PC-3 (cell line): Measurements from ENCODE around the gene MINDY3. TPM values are rescaled to one million over a fixed set of nuclear protein-coding genes. Genes with fewer than 3 reads are reported as not detected.

Experiments
- ATAC-seq: fragments of 200-7000 bp; cut with Tn5 transposase; 2 replicates; pipeline ENCODE4 v1.9.1; 2020; ENCODE audit warnings: mild to moderate bottlenecking, moderate library complexity
- BruUV-seq: library from RNA; stranded (reverse); fragments of 400-500 nt; replicated peaks from 2 replicates; lab custom pipeline; 2021; lab: Mats Ljungman, UMichigan
- CTCF ChIA-PET: fragments of 300-600 bp; sonication (Branson Sonifier 250); formaldehyde crosslinking; loops from one replicate; lab custom pipeline; 2022; ENCODE audit warnings: antibody characterized with exemption; lab: Charles Lee
- POLR2A ChIA-PET: fragments of 300-600 bp; sonication (Branson Sonifier 250); formaldehyde crosslinking; loops from one replicate; lab custom pipeline; 2022; ENCODE audit warnings: antibody characterized with exemption; ENCODE audit not compliant: unreplicated experiment; lab: Charles Lee
- DNase-seq: peaks from one replicate; pipeline ENCODE4 v3.0.0-alpha.2; 2015
- H2AFZ ChIP-seq: fragments of 300-600 bp; sonication (generic); 2 replicates; pipeline ENCODE4 v1.6.0; 2016; ENCODE audit warnings: antibody characterized with exemption, low read length
- H3F3A ChIP-seq: fragments of 300-600 bp; sonication (generic); one replicate; pipeline ENCODE4 v1.6.0; 2017; ENCODE audit warnings: antibody characterized with exemption, low read length, control low read depth, mild to moderate bottlenecking; ENCODE audit not compliant: unreplicated experiment
- H3K27ac ChIP-seq: fragments of 300-600 bp; sonication (generic); 2 replicates; pipeline ENCODE4 v1.5.1; 2016; ENCODE audit warnings: mild to moderate bottlenecking, low read length
- H3K27me3 ChIP-seq: fragments of 300-600 bp; sonication (generic); 2 replicates; pipeline ENCODE4 v1.6.1; 2016; ENCODE audit warnings: low read length, mixed read lengths
- H3K36me3 ChIP-seq: fragments of 300-600 bp; sonication (generic); 2 replicates; pipeline ENCODE4 v1.6.1; 2016; ENCODE audit warnings: low read depth, mixed run types, low read length, mixed read lengths
- H3K4me1 ChIP-seq: fragments of 300-600 bp; sonication (generic); 2 replicates; pipeline ENCODE4 v1.5.1; 2016; ENCODE audit warnings: low read length; ENCODE audit not compliant: insufficient read depth
- H3K4me2 ChIP-seq: fragments of 300-600 bp; sonication (generic); 2 replicates; pipeline ENCODE4 v1.6.0; 2016; ENCODE audit warnings: low read length
- H3K4me3 ChIP-seq: fragments of 300-600 bp; sonication (generic); 2 replicates; pipeline ENCODE4 v1.5.1; 2016; ENCODE audit warnings: mild to moderate bottlenecking, low read length, mixed read lengths
- H3K79me2 ChIP-seq: fragments of 300-600 bp; sonication (generic); 2 replicates; pipeline ENCODE4 v1.6.1; 2017; ENCODE audit warnings: low read length, mixed read lengths
- H3K9ac ChIP-seq: fragments of 300-600 bp; sonication (generic); 2 replicates; pipeline ENCODE4 v1.6.0; 2016; ENCODE audit warnings: mild to moderate bottlenecking, low read length
- H3K9me2 ChIP-seq: fragments of 300-600 bp; sonication (generic); replicated peaks from 2 replicates; pipeline ENCODE4 v1.6.1; 2016; ENCODE audit warnings: mixed run types, low read length, mixed read lengths
- H3K9me3 ChIP-seq: fragments of 300-600 bp; sonication (generic); 2 replicates; pipeline ENCODE4 v1.6.1; 2016; ENCODE audit warnings: low read length, mixed read lengths
- H4K20me1 ChIP-seq: fragments of 300-600 bp; sonication (generic); 2 replicates; pipeline ENCODE4 v1.6.1; 2016; ENCODE audit warnings: low read length, mixed read lengths
- CTCF ChIP-seq: fragments of 300-600 bp; sonication (generic); conservative IDR thresholded peaks from 2 replicates; pipeline ENCODE4 v1.5.1; 2017; ENCODE audit warnings: antibody characterized with exemption, low read depth, mild to moderate bottlenecking, low read length
- EZH2 ChIP-seq: fragments of 300-600 bp; sonication (generic); IDR thresholded peaks from one replicate; pipeline ENCODE4 v1.6.1; 2017; ENCODE audit warnings: antibody characterized with exemption, mild to moderate bottlenecking, low read length; ENCODE audit not compliant: unreplicated experiment
- EZH2phosphoT487 ChIP-seq: fragments of 300-600 bp; sonication (generic); IDR thresholded peaks from 2 replicates; pipeline ENCODE4 v1.6.1; 2018; ENCODE audit warnings: mild to moderate bottlenecking, antibody characterized with exemption, low read length, borderline replicate concordance
- intact Hi-C: fragments of 100-400 bp; cut with micrococcal nuclease; formaldehyde crosslinking; loops from 2 replicates; pipeline ENCODE4 v1.9.0; 2023
- total RNA-seq: library from RNA; depleted of rRNA; stranded (reverse); fragments of >200 nt; gene quantifications from 2 replicates; pipeline ENCODE4 v1.2.3, GENCODE V29; 2014

MINDY3 gene
- total RNA-seq, 1 experiment from 2014 or later = 9.5 TPM

GRCh38 chr10:15745751-15746150 is 114.6 kb downstream of the MINDY3 start:
- BruUV-seq = no TSS peak
- Histone ChIP-seq H3K79me2 (no peaks in the 10 kb centered on the region), H3K9ac (no peak overlapping the region), H3K4me3 (no peak overlapping the region), H3K4me1 (peaks cover 6% of the 10 kb centered on the region; the same call in 1 of the 2 replicates), H3K27ac (no peak overlapping the region), H3F3A (no peaks in the 10 kb centered on the region), H4K20me1 (no peaks in the 10 kb centered on the region), H3K9me3 (no peaks in the 10 kb centered on the region), H3K27me3 (no peaks in the 10 kb centered on the region), H3K9me2 (no peaks in the 10 kb centered on the region), H3K4me2 (no peak overlapping the region), H2AFZ (no peak overlapping the region), H3K36me3 (no peaks in the 10 kb centered on the region)
- ChIA-PET CTCF (no interaction called here), POLR2A (interaction anchor here (0.7 kb wide), 1 partner anchor 114 kb away, joined by 3 read pairs; no protein-coding TSS in a partner anchor)
- DNase-seq (no peak), ATAC-seq (no peak)
- TF ChIP-seq EZH2 (no peak), CTCF (no peak), EZH2phosphoT487 (no peak)
- intact Hi-C loops = no loop called here

GRCh38 chr10:15744217-15744865 is 116.0 kb downstream of the MINDY3 start:
- CTCF ChIA-PET = no interaction called here
- ATAC-seq = no peak

More at GRCh38 chr10:15744217-15744865, 116.0 kb downstream of the MINDY3 start:
- Histone ChIP-seq H3K4me3 (no peak overlapping the region), H4K20me1 (no peaks in the 10 kb centered on the region), H3K79me2 (no peaks in the 10 kb centered on the region), H2AFZ (no peak overlapping the region), H3K9me2 (no peaks in the 10 kb centered on the region), H3K4me1 (peaks cover 6% of the 10 kb centered on the region; the same call in 1 of the 2 replicates), H3K4me2 (no peak overlapping the region), H3K27ac (no peak overlapping the region), H3F3A (no peaks in the 10 kb centered on the region), H3K9me3 (no peaks in the 10 kb centered on the region), H3K36me3 (no peaks in the 10 kb centered on the region), H3K27me3 (no peaks in the 10 kb centered on the region), H3K9ac (no peak overlapping the region)
- no peak for TF ChIP-seq EZH2
- TF ChIP-seq EZH2phosphoT487 = no peak
- TF ChIP-seq CTCF = peak; percentile 55
- DNase-seq = peak; percentile 34
- BruUV-seq = no TSS peak
- intact Hi-C loops = no loop called here
- POLR2A ChIA-PET = no interaction called here
